Upper lobe of left lung (tissue), 4 donors: Measurements from ENCODE around the gene HPSE.

Experiments
- CTCF ChIP-seq, 6 experiments: fragments of 450-650 bp in 4 of 6; fragments of 200-600 bp in 2 of 6; sonication (generic) in 2 of 6; IDR thresholded peaks; one replicate each; pipeline ENCODE4 v1.5.1; 2016 to 2019; ENCODE audit warnings: antibody characterized with exemption in 6 of 6
- EP300 ChIP-seq, 4 donors: sonication (generic); formaldehyde crosslinking; IDR thresholded peaks; one replicate each; pipeline ENCODE4 v1.5.1; 2017; ENCODE audit warnings: antibody characterized with exemption in 4 of 4, control low read depth in 2 of 4
- POLR2A ChIP-seq, 4 donors: fragments of 450-650 bp; IDR thresholded peaks; one replicate each; pipeline ENCODE4 v1.5.1; 2016 to 2017; ENCODE audit warnings: antibody characterized with exemption in 4 of 4, mild to moderate bottlenecking in 2 of 4
- POLR2AphosphoS5 ChIP-seq, 2 donors: sonication (generic); formaldehyde crosslinking; IDR thresholded peaks; one replicate each; pipeline ENCODE4 v1.5.1; 2017; ENCODE audit warnings: antibody characterized with exemption in 2 of 2

- TF ChIP-seq POLR2AphosphoS5 (IDR thresholded peaks at IDR 0.05) (no peak), CTCF (IDR thresholded peaks at IDR 0.05) (no peak), POLR2A (IDR thresholded peaks at IDR 0.05) (no peak), EP300 (IDR thresholded peaks at IDR 0.05) (no peak)
Measured at GRCh38 chr4:83315341-83315870, 19.2 kb downstream of the HPSE start.
